ENCODE measurements around the gene CDK5RAP3.

CDK5RAP3 gene

DNA sequence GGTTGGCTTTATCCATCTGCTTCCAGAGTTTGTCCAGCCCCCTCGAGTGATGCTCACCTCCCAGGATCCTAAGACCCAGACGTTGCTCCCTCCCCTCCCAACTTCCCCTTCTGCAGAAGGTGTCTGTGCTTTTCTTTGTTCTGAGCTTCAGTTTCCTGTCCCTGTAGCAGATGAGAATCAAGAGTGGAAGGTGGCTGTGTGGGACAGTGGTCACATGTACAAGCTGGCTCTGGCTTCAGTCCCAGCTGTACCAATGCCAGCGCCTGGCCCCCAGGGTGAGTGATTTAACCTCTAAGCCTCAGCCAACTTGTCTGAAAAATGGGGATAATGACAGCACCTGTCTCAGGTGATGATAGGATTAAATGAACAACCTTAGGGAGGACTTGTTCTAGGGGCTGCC is 21.0 kb upstream of the CDK5RAP3 start:
- H3K9me3 ChIP-seq (ENCODE audit: insufficient read depth, low read depth, low read length), result no peaks in the 10 kb centered on the region
- no peak overlapping the region for H3K27ac ChIP-seq (ENCODE audit: low read depth, low read length)
- H3K9ac ChIP-seq (ENCODE audit: low read depth, low read length), result no peak overlapping the region
- H3K4me3 ChIP-seq (ENCODE audit: low read length), result 0 out of 2 replicates have a peak overlapping the region, but pooled peaks have one; percentile 43
- peaks cover 10% of the 10 kb centered on the region for H3K4me1 ChIP-seq (ENCODE audit: insufficient read depth, low read length)
- WGBS, result 79% methylated on average over 3 of the region's 3 CpGs
- H3K27me3 ChIP-seq (ENCODE audit: insufficient read depth, low read length), result no peaks in the 10 kb centered on the region
- peaks cover 7% of the 10 kb centered on the region; the same call in 1 of the 2 replicates for H3K36me3 ChIP-seq (ENCODE audit: insufficient read depth, low read length)

DNA sequence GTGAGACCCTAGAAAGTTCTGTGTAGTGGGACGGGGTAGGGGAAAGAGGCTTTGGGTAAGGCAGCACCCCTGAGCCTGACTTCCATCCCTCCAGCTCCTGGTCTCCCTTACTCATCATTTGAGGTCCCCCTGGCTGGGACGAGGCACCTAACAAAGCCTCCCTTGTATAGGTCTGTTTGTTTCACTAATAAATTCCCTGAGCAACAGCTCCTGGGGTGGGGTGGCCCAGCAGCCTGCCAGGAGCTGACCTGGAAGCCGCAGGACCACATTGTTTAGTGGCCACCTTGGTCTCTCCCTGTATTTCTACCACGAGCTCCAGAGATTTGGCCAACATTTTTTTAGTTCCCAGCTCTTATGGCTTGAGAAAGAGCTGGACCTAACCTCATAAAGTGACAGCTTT is 20.5 kb upstream of the CDK5RAP3 start:
- H3K27ac ChIP-seq (ENCODE audit: low read depth, low read length), result no peak overlapping the region
- H3K4me1 ChIP-seq (ENCODE audit: insufficient read depth, low read length), result peaks cover 10% of the 10 kb centered on the region
- no peaks in the 10 kb centered on the region for H3K27me3 ChIP-seq (ENCODE audit: insufficient read depth, low read length)
- no peaks in the 10 kb centered on the region for H3K9me3 ChIP-seq (ENCODE audit: insufficient read depth, low read depth, low read length)
- no peak overlapping the region for H3K9ac ChIP-seq (ENCODE audit: low read depth, low read length)
- H3K36me3 ChIP-seq (ENCODE audit: insufficient read depth, low read length), result peaks cover 6% of the 10 kb centered on the region; the same call in 1 of the 2 replicates
- H3K4me3 ChIP-seq (ENCODE audit: low read length), result no peak overlapping the region
- WGBS, result 90% methylated on average over 3 of the region's 4 CpGs

DNA sequence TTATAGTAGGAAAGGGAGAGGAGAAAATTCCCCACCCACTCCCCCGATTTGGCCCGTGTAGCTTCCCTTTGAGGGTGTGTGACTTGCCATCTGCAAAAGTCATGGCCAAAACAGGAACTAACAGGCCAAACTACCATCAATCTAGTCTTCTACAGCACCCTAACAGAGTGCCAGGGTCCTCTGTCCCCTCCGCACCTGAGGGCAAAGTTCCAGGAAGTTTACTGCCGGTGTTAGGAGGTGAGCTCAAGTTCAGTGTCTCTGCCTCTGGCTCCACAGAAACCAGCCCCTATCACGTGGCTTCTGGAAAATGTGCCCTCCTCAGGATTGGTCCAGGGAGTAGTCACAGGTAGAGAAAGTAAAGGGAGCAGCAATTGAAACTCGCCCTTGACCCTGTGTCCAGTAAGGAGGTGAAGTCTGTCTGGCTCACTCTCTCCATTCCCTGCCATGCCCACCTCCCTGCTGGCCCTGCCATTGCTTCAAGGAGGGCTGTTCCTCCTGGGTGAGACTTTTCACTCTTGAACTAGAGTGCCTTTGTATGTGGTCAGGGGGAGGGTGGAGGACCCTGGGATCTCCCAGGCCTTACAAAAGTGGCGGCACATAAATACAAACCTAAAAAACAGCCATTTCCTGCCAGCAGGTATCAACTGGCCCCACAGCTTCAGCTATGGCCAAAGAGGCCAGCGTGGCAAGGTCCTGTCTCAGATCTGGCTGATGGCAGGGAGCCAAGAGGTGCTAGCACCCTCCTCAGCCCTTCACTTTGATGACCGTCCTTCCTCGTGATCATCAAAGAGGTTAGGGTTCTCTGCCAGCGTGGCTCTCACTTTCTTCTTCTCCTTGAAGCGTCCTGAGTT is 18.5 kb upstream of the CDK5RAP3 start:
- 91% methylated on average over 12 of the region's 12 CpGs for WGBS

DNA sequence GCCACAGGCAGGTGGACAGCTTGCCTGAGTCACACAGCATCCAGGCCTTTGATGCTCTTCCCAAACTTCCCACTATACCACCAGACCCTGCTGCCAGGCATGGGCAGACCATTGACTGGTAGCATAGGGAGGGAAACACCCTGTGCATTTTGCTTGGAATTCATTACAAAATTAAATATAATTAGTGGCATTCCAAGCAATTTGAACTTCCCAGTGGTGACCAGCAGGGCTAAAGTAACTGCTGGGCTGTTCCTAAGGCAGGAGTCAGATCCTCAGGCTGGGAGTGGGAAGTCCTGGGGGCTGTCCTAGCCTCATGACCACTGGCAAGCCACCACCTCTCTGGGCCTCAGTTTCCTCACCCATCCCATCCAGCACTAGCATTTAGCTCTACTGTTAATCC is 17.0 kb upstream of the CDK5RAP3 start:
- H3K9me3 ChIP-seq (ENCODE audit: insufficient read depth, low read depth, low read length), result no peaks in the 10 kb centered on the region
- no peak overlapping the region for H3K9ac ChIP-seq (ENCODE audit: low read depth, low read length)
- H3K36me3 ChIP-seq (ENCODE audit: insufficient read depth, low read length), result no peaks in the 10 kb centered on the region
- no peak overlapping the region for H3K4me3 ChIP-seq (ENCODE audit: low read length)
- H3K27ac ChIP-seq (ENCODE audit: low read depth, low read length), result no peak overlapping the region
- 0 out of 2 replicates have a peak, but pooled peaks cover 3% of the 10 kb centered on the region for H3K27me3 ChIP-seq (ENCODE audit: insufficient read depth, low read length)
- peaks cover 22% of the 10 kb centered on the region for H3K4me1 ChIP-seq (ENCODE audit: insufficient read depth, low read length)

More for the DNA sequence above, 18.5 kb upstream of the CDK5RAP3 start:
- Histone ChIP-seq H3K9ac (ENCODE audit: low read depth, low read length) (no peak overlapping the region), H3K27me3 (ENCODE audit: insufficient read depth, low read length) (no peaks in the 10 kb centered on the region), H3K9me3 (ENCODE audit: insufficient read depth, low read depth, low read length) (no peaks in the 10 kb centered on the region), H3K4me1 (ENCODE audit: insufficient read depth, low read length) (peaks cover 14% of the 10 kb centered on the region), H3K36me3 (ENCODE audit: insufficient read depth, low read length) (no peaks in the 10 kb centered on the region), H3K4me3 (ENCODE audit: low read length) (no peak overlapping the region), H3K27ac (ENCODE audit: low read depth, low read length) (no peak overlapping the region)

DNA sequence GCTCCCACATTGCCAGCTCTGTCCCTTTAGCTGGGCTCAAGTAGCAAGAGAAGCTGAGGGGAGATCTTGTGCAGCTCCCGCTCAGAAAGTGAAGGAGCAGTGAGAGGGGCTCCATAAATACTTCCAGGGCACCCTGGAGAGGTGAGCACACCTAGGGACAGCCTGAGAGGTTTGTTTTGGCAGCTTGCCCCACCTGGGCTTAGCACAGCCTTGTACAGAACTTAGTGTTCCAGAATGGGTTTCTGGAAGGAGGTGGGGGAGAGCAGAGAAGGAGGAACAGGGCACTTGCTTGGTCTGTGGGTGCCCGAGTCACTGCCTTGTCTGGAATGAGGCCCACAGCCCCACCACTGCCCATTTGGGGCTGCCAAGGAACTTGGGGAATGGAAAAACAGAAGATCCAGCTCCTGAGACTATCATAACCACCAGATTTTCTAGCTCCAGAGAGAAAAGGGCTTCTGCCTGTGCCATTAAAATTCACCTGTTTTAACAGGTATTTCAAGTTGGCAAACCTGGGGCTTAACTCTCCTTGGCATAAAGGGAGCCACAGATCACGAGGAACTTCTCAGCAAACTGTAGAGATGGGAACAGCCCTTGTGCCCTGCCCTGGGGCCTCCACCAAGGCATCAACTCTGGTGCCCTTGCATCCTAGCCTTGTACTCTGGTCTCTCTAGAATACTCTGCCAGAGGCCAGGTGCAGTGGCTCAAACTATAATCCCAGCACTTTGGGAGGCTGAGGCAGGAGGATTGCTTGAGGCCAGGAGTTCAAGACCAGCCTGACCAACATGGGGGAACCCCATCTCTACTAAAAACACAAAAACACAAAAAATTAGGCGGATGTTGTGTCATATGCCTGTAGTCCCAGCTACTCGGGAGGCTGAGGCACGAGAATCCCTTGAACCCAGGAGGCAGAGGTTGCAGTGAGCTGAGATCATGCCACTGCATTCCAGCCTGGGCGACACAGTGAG is 15.1 kb upstream of the CDK5RAP3 start:
- H3K36me3 ChIP-seq (ENCODE audit: insufficient read depth, low read length), result no peaks in the 10 kb centered on the region
- no peak overlapping the region for H3K27ac ChIP-seq (ENCODE audit: low read depth, low read length)
- 92% methylated on average over 7 of the region's 7 CpGs for WGBS
- H3K9ac ChIP-seq (ENCODE audit: low read depth, low read length), result no peak overlapping the region
- 0 out of 2 replicates have a peak, but pooled peaks cover 3% of the 10 kb centered on the region for H3K27me3 ChIP-seq (ENCODE audit: insufficient read depth, low read length)
- peaks cover 15% of the 10 kb centered on the region for H3K4me1 ChIP-seq (ENCODE audit: insufficient read depth, low read length)
- H3K9me3 ChIP-seq (ENCODE audit: insufficient read depth, low read depth, low read length), result no peaks in the 10 kb centered on the region
- no peak overlapping the region for H3K4me3 ChIP-seq (ENCODE audit: low read length)

DNA sequence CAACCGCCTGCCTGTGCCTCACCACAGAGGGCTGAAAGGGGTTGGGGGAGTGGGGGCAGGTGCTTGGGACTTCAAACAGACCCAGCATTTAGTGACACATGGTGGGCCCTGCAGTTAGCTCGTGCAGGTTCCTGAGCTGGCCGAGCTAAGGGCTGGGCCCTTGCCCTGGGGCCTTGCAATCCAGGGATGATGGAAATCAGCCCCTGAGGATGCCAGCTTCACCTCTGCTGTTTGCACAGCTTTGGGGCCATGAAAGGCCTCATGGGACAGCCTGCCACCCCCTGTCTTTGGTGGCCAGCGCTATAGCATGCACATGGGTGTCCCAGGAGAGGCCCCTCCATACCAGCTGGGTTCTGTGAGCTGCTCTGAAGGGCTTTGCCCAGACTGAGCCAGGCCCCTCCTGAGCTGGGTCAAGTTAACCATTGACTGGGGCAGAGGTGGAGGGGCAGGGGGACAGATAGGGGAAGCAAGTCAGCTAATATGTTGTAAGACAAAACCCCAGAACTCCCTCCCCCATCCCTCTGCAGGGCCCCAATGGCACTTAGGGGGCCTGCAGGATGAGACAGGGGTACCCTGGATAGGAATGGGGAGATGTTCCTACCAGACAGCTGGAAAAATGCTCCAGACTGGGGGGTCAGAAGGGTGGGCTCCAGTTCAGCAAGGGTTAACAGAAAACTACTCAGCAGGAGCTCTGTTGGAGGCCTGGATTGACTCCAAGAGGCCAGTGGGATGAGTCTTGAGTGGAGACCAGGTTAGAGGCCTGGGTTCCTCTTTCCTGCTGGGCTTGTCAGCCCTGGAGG is 13.9 kb upstream of the CDK5RAP3 start:
- no peak overlapping the region for H3K27ac ChIP-seq (ENCODE audit: low read depth, low read length)
- H3K9me3 ChIP-seq (ENCODE audit: insufficient read depth, low read depth, low read length), result no peaks in the 10 kb centered on the region
- WGBS, result 80% methylated on average over 4 of the region's 4 CpGs
- H3K36me3 ChIP-seq (ENCODE audit: insufficient read depth, low read length), result no peaks in the 10 kb centered on the region
- peaks cover 15% of the 10 kb centered on the region for H3K4me1 ChIP-seq (ENCODE audit: insufficient read depth, low read length)
- peak overlapping the region; percentile 24 for H3K4me3 ChIP-seq (ENCODE audit: low read length)
- H3K27me3 ChIP-seq (ENCODE audit: insufficient read depth, low read length), result 0 out of 2 replicates have a peak, but pooled peaks cover 3% of the 10 kb centered on the region
- H3K9ac ChIP-seq (ENCODE audit: low read depth, low read length), result no peak overlapping the region

DNA sequence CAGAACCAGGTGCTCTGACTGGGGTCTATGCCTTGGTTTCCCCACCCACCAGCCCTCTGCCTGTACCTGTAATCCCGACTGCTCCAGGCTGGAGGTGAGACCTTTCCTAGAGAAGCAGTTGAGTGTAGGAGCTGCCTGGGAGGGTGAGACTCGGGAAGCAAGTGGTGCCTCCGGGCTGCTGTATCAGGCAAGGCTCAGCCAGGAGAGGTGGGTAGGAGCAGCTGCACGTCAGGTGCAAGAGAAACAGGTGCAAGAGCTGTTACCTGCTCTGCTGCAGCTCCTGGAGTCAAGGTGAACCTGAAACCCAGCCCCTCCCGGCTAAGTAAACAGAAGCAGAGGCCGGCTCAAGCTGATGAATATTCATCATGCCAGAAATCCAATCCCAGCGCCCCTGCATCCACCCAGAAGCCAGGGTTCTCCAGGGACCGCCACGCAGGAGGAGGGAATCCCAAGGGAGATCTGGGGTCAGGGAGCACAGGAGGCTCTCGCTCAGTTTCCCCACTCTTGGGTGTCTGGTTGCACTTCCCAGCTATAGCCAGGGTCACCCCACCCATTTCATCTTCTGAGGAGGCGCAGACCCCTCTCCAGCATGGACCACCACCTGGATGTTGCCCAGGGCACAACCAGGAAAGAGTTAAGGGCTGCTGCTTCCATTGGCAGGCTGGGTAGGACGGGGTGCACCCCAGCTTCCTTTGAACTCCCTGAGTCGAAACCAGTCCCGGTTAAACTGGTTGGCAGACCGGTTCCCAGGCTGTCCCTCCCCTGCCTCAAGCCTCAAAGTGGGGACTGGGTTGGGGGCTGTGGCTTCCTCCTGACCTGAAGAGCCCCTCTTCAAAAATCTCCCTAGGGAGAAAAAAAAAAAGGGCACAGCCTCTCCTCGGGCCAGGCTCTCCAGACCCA is 13.1 kb upstream of the CDK5RAP3 start, which contains the start of gene PRR15L:
Gene PRR15L (minus strand): TSS at position 293 of the 900 bp plus-strand sequence. CDS start 4,649 bp downstream, outside the sequence.
- Histone ChIP-seq H3K36me3 (ENCODE audit: insufficient read depth, low read length) (no peaks in the 10 kb centered on the region), H3K9me3 (ENCODE audit: insufficient read depth, low read depth, low read length) (no peaks in the 10 kb centered on the region), H3K4me3 (ENCODE audit: low read length) (peak within 1 kb of the TSS; percentile 24), H3K4me1 (ENCODE audit: insufficient read depth, low read length) (peaks cover 15% of the 10 kb centered on the region), H3K27ac (ENCODE audit: low read depth, low read length) (no peak within 1 kb of the TSS), H3K27me3 (ENCODE audit: insufficient read depth, low read length) (0 out of 2 replicates have a peak, but pooled peaks cover 3% of the 10 kb centered on the region), H3K9ac (ENCODE audit: low read depth, low read length) (no peak within 1 kb of the TSS)
- 54% methylated on average over 16 of the region's 16 CpGs for WGBS

DNA sequence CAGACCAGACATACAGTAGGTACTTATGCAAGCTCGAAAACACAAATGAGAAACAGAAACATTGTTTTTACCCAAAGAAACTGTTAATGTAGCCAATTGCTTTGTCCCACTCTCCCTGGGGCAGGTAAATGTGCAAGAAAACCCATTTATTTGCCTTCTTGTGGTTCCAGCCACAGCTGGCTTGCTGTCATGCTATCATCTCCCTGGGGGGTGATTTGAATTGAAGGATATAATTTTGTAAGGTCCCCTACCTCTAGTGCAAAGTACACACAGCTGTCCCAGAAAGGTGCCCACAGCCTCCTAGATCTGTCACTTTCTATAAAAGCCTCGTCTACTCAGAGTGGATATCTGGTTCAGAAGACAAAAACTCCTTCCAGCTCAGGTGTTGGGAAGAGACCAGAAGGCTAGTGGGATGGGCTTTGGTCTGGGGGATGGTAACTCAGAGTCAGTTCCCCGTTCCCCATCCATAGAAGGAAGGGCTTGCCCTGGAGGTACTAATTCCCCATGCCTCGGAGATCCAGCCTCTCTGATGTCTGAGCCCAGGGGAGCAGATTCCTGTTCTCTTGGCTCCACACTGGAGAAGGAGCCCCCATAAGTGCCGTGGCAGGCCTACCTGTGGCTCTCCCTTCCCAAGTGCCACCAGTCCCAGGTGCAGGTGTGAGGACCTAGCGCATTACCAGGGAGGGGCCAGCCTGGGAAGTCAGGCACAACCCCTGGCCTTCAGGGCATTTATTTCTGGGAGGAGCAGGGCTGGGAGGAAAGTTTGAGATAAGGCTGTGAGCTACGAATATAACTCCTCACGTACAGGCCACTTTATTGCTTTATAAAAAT is 10.9 kb upstream of the CDK5RAP3 start:
- H3K27ac ChIP-seq (ENCODE audit: low read depth, low read length), result no peak overlapping the region
- H3K4me3 ChIP-seq (ENCODE audit: low read length), result no peak overlapping the region
- H3K9ac ChIP-seq (ENCODE audit: low read depth, low read length), result no peak overlapping the region
- WGBS, result 79% methylated on average over 8 of the region's 8 CpGs
- H3K27me3 ChIP-seq (ENCODE audit: insufficient read depth, low read length), result 0 out of 2 replicates have a peak, but pooled peaks cover 3% of the 10 kb centered on the region
- H3K9me3 ChIP-seq (ENCODE audit: insufficient read depth, low read depth, low read length), result no peaks in the 10 kb centered on the region
- H3K4me1 ChIP-seq (ENCODE audit: insufficient read depth, low read length), result peaks cover 15% of the 10 kb centered on the region
- H3K36me3 ChIP-seq (ENCODE audit: insufficient read depth, low read length), result no peaks in the 10 kb centered on the region

DNA sequence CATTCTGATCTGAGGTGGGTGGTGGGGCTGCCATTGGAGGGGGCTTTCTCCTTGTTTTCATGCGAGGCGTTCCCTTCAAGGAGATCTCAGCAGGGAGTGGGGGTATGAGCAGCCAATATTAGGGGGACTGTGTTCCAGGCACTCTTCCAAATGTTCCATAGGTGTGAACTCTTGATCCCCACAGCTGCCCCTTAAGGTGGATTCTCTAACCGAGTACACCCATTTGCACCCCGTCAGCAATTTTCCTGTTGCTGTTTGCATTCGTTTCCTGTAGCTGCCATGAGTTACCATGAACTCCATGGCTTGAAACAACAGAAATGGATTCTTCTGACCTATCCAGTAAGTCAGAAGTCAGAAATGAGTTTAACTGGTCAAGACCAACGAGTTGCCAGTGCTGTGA is 9.5 kb upstream of the CDK5RAP3 start:
- WGBS, result 94% methylated on average over 6 of the region's 6 CpGs
- H3K4me3 ChIP-seq (ENCODE audit: low read length), result no peak overlapping the region
- H3K27ac ChIP-seq (ENCODE audit: low read depth, low read length), result no peak overlapping the region
- H3K4me1 ChIP-seq (ENCODE audit: insufficient read depth, low read length), result peaks cover 15% of the 10 kb centered on the region
- H3K9ac ChIP-seq (ENCODE audit: low read depth, low read length), result no peak overlapping the region
- H3K9me3 ChIP-seq (ENCODE audit: insufficient read depth, low read depth, low read length), result no peaks in the 10 kb centered on the region
- no peaks in the 10 kb centered on the region for H3K36me3 ChIP-seq (ENCODE audit: insufficient read depth, low read length)
- 0 out of 2 replicates have a peak, but pooled peaks cover 3% of the 10 kb centered on the region for H3K27me3 ChIP-seq (ENCODE audit: insufficient read depth, low read length)

Measured in HUES64 (cell line).